Stimulated activated CD4-positive, alpha-beta T cell treated with anti-CD3 and anti-CD28 coated beads, TNF-alpha, amount 100 ng/mL, for 48 hours (primary cell): ENCODE results near the gene SELENBP1.

Source experiments
- DNase-seq, 3 donors: peaks; one replicate each; pipeline ENCODE4 v3.0.0-alpha.2; 2020; ENCODE audit warnings: low read depth in 3 of 3

The SELENBP1 gene

DNA sequence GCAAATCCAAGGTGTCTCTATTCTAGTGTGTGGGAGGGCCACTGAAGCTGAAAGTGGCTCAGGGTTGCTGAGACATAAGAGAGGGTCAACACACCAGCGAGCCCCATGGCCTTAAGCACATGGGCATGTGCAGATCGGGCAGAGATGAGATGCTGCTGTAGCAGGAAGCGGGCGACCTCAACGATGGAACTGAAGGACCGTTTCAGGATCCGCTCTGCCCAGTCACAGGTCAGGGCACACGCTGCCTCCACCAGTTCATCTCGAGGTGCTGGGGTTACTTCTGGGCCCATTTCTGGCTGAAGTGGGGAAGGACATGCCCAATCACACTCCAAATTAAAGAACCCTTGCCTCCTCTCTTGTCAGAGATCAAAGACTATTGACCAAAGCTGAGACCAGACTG, 28.9 kb downstream of the SELENBP1 start:
- no peak for DNase-seq

DNA sequence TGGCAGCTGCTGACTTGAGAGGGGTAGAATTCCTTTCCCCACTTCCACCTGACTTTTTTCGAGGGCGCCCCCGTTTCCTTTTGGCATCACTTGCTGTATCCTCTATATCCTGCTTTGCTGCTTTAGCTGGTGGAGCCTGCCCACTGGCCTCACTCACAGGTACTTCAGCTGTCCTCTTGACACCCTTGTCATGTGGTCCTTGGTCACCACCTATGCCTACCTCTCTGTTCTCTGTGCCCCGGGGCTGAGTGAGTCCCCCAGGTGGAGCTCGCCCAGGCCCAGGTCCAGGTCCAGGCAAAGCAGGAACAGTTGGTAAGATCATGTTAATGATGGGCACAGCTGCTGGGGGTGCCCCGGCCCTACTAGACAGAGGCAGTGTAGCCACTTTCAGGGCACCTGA, 29.9 kb downstream of the SELENBP1 start:
- DNase-seq, result no peak

DNA sequence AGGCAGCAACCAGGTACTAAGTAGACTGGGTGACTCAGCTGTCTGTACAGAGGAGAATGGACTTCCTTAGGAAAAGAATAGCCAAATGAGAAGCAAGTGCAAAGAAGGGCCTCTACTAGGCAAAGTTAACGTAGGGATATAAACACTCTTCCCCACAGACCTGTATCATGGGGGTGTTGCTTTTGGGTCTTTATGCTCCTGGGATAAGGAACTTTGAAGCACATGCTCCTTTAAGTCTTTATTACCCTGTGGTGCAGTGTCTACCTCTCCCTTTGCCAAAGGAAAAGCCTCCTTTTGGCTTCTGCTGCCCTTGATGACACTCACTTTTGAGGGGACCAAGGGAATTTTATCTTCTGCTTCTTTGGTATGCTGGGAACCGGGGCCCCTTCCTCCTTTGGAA, 30.5 kb downstream of the SELENBP1 start:
- DNase-seq, result no peak

DNA sequence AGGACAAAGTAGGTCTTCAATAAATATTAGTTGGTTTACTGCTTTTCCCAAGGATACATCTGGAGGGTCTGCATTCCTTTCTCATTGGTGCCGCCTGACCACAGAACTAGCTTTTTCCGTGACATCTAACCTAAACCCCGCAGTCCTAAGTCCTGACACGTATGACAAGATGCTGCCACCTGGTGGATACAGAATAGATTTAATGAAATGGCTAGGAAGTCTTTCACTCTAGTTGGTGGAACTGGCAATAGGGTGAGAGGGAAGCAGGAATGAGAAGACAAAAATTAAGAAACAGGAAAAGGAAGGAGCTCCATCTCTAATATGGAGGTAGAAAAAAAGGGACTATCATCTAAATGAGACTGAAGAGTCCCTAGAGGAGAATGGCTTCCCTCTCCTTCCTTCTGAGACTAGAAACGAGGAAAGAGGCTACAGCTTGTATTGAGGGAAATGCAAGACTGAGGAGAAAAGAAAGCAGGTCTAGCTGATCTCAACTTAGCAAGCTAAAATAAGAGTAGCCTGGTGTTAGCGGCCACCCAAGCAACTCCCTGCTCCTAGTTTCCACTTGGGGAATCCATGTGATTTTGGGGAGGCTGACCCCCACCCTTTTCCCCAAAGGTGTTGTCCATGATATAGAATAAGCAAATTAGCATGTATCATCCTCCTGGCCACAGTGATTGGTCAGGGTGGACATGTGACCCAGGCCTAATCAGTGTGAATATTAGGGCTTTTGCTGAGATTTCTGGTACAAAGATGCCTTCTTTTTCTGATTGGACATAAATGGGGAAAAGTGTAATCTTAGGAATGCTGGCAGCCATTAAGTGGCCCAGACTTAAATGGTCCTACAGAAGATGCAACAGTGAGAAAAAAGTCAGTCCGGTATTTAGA, 31.4 kb downstream of the SELENBP1 start:
- peak in 2 of 3 donors; percentile 19 to 48 for DNase-seq

DNA sequence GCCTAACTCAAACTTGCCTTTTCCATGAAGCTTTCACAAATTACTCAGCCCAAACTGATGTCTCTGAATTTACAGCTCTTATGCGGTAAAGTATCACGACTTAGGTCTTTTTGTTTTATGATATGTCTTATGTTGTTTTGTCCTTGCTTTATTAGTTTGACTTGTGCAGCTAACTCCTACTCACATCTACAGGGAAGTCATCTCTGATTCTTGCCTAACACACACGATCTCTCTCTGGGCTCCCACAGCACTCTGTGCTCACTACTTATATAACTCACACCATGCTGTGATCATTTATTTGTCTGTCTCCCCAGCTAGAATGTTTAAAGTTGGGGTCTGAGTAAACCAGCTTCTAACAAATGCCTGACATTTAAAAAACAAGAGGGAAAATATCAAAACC, 35.9 kb downstream of the SELENBP1 start:
- no peak for DNase-seq

DNA sequence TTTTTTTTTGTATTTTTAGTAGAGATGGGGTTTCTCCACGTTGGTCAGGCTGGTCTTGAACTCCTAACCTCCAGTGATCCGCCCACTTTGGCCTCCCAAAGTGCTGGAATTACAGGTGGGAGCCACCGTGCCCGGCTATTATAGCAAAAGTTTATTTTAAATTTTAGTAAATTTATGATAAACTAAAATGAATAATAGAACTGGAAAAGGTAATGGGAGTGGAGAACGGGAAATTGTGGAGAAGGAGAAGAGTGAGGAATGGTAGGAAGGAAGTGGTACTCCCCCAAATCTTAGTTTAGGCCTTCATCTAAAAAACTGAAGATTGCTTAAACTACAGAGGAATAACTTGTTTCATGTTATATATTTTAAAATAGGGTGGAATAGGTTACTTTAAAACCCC, 37.7 kb downstream of the SELENBP1 start:
- no peak for DNase-seq

DNA sequence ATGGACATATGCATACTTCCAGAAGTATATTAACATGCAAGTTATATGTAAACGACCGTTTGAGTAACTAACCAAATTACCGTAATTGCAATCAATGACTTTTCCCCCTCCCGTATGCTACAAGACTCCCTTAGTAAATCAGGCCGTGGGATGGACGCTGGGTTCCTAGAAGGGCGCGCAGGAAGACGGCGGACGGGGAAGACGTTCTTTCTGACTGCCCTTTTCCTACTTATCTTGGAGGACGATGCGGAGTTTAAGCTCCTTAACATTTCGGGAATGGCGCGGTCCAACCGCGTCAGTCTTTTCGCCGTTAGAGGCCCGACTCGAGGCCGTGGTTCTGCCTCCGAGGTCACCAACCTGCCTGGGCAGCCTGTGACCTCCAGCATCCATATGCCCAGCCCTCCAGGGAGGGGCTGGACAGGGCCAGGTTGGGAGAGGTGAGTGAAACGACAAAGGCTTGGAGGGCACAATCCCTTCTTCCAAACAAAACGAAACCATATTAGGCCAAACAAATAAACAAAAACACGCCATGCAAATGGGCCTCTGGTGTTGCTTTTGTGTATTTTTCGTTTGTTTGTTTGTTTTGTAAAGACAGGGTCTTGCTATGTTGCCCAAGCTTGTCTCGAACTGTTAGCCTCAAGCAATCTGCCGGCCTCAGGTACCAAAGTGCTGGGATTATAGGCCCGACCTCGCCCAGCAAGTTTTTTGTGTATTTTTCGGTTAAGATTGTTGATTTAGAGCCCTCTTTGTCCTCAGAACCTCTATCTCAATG, 44.4 kb downstream of the SELENBP1 start:
- no peak for DNase-seq

DNA sequence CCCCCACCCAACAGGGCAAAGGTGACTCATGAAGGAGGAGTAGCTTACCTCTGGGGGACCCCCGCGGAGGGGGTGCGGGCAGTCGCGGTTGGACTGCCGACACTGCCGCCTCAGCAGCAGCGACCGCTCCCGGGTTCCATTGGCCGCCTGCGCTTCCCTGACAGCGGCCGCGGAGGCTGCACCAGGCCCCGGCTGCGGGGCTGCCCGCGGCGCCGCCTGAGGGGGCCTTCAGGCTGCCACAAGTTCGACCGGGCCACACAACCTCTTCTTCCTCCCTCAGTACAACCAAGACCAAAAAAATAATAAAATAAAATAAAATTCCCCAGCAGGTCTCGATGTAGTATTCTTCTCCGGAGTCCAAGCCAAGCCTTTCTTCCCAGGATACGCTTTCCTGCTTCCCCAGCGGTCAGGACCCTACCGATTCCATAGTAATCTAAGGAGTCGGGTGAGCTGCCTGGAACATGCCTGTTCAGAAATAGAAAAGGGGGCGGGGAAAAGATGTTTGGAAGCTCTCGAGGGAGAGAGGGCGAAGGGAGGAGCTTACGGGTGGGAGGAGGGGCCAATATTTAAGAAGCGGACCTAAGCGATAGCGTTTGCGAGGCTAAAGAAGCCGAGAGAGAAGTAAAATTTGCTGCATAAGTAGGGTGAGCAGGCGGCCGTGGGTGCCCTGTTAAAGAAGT, 45.1 kb downstream of the SELENBP1 start, which contains the start of gene PI4KB:
Gene PI4KB, minus strand, starts transcription at position 194 of the 680 bp plus-strand sequence. CDS start 10,935 bp downstream, outside the sequence.
- peak; percentile 75 to 89 (median 80) for DNase-seq

DNA sequence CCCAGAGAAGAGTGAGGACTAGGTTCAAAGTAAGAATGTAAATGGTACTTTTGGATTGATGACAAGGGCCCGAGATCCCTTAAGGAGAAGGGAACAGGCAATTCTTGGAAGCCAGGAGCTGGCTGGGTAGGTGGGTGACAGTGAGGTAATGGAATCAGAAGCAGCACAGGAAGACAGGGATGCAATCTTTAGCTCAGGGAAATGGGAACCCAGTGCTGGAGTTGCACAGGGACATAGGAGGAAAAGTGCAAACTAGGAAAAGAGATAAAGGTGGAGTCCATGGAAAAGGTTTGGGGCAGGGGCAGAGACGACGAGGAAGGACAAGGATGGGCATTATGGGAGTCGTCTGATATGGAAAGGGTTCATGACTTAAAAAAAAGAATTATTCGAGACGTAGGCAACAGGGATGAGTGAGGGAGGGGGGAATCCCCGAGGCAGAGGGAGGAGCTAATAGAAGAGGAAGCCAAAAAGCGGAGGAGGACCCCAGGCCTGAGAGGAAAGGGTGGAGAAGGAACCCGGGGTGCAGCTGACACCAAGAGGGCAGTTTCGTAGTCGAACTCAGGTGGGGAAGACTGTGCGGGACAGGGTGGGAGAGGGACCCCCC, 45.8 kb downstream of the SELENBP1 start:
- DNase-seq, result peak in 2 of 3 donors; percentile 27 to 33

DNA sequence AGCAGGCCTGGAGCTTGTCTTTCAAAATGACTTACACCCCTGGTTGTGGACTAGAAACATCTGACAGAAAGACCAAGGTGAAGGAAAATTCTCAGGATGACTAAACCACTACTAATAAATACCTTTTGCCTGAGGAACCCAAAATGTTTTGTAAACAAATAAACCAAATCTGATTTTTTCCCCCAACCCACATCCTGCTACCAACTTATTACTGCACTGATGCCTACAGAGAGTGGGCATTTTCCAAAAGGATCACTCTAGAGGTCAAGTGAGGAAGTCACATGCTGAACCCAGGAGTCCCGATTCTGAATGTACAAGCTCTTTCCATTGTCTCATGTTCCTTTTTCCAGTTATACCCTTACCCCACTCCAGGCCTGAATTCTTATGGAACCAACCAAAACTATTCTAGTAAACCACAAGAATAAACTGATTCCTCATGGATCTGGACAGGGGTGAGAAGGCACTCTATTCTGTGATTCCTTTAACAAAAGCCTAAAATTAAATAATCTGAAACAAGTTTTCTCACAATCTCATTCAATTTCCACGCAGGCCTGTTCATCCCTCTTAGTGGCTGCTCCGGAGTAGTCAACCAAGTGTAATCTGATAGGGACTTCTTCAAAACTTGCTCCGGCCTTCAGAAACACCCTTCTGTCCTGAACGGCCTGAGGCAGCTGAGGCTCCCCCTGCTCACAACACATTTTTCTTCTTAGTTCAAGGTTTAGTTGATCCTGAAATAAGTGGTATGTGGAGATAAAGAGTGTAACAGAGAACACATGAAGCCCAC, 46.7 kb downstream of the SELENBP1 start:
- DNase-seq, result no peak

DNA sequence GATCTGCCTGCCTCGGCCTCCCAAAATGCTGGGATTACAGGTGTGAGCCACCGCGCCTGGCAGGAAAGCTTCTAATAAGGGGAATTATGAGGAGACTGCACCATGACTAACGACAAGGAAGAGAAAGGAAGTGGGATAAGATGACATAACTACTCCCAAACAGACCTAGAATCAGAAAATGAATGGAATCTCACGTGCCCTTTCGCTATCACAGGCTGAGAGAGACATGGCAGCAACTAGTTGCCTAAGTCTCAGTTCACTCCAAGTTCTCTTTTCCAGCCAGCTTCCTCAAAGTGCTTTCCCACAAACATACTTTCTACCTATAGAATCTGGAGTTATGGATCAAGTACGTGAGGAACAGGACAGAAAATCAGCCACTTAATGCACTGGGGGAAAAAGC, 47.3 kb downstream of the SELENBP1 start:
- no peak for DNase-seq

DNA sequence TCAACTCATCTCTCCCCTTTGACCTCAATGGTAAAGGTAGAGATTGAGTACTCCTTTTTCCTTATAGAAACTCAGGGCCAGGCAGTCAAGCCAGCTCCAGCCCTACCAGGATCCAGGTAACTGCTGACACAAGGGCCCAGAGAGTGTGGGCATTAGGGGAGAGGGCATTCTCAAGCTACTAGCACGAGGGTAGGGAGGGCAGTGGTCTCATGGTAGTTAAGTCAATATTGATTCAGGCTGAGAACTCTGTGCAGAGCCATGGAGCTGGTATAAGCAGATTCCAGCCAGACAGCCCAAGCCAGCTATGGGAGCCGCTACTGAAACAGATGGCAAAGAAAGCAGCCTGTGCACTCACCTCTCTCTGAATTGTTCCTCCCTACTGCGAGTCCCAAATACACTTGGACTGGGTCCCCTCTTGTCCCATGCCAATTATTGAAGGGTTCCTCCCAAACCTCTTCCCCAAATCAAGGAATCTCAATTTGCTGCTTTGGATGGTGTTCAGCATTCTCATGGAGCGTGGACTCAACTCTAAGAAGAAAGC, 48.0 kb downstream of the SELENBP1 start:
- DNase-seq, result no peak

DNA sequence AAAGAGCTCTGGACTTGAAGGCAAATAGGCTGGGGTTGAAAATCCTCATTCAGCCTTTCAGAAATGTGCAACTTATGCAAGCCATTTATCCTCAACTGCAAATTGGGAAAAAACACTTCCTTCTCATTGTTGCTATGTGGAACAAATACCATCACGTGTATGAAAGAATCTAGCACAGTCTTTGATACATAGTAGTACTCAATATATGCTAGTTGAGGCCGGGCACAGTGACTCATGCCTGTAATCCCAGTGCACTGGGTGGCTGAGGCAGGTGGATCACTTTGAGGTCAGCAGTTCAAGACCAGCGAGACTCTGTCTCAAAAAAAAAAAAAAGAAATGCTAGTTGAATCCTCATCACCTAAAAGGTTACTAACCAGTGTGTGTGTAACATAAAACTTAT, 53.5 kb downstream of the SELENBP1 start:
- no peak for DNase-seq

DNA sequence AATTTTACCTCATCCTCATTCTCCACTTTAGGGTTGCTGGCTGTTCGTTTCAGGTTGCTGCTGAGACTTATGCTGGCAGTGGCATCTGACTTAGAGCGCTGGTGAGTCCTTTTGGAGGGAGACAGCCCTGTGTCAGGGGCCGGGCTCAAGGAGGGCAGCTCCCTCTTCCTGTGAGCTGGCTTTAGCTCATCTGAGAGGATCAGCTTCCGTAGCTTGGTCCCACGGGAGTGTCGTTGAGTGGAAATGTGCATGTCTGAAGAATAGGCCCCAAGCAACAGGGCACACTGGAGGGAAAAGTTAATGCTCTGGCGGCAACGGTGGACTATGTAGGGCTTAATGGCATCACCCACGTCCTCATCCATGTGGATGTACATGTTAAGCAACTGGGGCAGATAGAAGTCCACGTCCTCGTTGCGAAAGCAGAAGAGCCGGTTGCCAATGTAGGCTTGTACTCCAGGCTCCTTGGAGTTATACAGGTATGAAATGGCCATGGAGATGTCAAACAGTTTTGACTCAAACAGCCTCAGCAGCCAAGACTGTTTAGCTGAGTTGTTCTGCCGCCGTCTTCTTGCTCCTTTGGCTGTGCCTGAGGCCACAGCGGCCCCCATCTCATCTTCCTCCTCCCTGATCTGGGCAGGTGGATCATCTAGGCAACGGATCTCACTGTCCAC, 56.8 kb downstream of the SELENBP1 start:
- no peak for DNase-seq
